HCT116 (cell line): ENCODE results near the gene ZSCAN1. TPM values are rescaled to one million over a fixed set of nuclear protein-coding genes. Genes with fewer than 3 reads are reported as not detected.

ENCODE experiments used
- ATAC-seq: fragments of 200-7000 bp; cut with Tn5 transposase; 2 replicates; pipeline ENCODE4 v1.9.1; 2020; ENCODE audit warnings: mild to moderate bottlenecking, moderate library complexity
- BruUV-seq: library from RNA; stranded (reverse); fragments of 400-500 nt; replicated peaks from 2 replicates; lab custom pipeline; 2021; lab: Mats Ljungman, UMichigan
- CTCF ChIA-PET: fragments of 300-600 bp; sonication (Branson Sonifier 250); formaldehyde crosslinking; loops from one replicate; lab custom pipeline; 2021; ENCODE audit warnings: antibody characterized with exemption; lab: Charles Lee
- POLR2A ChIA-PET: fragments of 300-600, 350-600 bp; sonication (Branson Sonifier 250); formaldehyde crosslinking; loops from one replicate; lab custom pipeline; 2021; ENCODE audit warnings: antibody characterized with exemption; lab: Charles Lee
- RAD21 ChIA-PET, 2 experiments: fragments of 300-600 bp; sonication (Branson Sonifier 250); formaldehyde crosslinking; loops; one replicate each; lab custom pipeline; 2023; ENCODE audit warnings: low total read pairs in 2 of 2; ENCODE audit not compliant: uncharacterized antibody in 2 of 2, unreplicated experiment in 2 of 2, low non-redundant PET in 1 of 2; lab: Charles Lee
- DNase-seq: peaks from one replicate; pipeline ENCODE4 v3.0.0-alpha.2; 2010; ENCODE audit warnings: low read depth, low spot score
- H2AFZ ChIP-seq: fragments of 200-600 bp; shearing (Covaris generic), sonication (generic); 2 replicates; pipeline ENCODE4 v1.6.1; 2017; ENCODE audit warnings: low read depth, mixed run types, mixed read lengths, antibody characterized with exemption, low read length; ENCODE audit not compliant: poor library complexity, severe bottlenecking
- H3K27ac ChIP-seq: 2 replicates; pipeline ENCODE4 v1.5.1; 2012; ENCODE audit warnings: low read depth, low read length
- H3K27me3 ChIP-seq: fragments of 200-600 bp; sonication (generic); 2 replicates; pipeline ENCODE4 v1.6.1; 2016; ENCODE audit warnings: mixed run types, low read length, mixed read lengths; ENCODE audit not compliant: insufficient read depth
- H3K36me3 ChIP-seq, 2 experiments: fragments of 200-500 bp in 1 of 2; fragments of 200-600 bp in 1 of 2; sonication (Bioruptor generic) in 1 of 2; sonication (generic) in 1 of 2; 2 replicates each; pipeline versions ENCODE4 v1.5.1 to v1.6.1; 2014 to 2016; ENCODE audit warnings: low read length in 2 of 2, inconsistent platforms in 1 of 2, mixed read lengths in 1 of 2, mixed run types in 1 of 2; ENCODE audit not compliant: insufficient read depth in 2 of 2, control insufficient read depth in 1 of 2
- H3K4me1 ChIP-seq, 2 experiments: fragments of 200-600 bp in 1 of 2; sonication (generic) in 1 of 2; 2 replicates each; pipeline versions ENCODE4 v1.5.1 to v1.6.1; 2012 to 2017; ENCODE audit warnings: low read length in 2 of 2, inconsistent platforms in 1 of 2, mild to moderate bottlenecking in 1 of 2, mixed read lengths in 1 of 2, mixed run types in 1 of 2, moderate library complexity in 1 of 2; ENCODE audit not compliant: insufficient read depth in 2 of 2, control insufficient read depth in 1 of 2
- H3K4me2 ChIP-seq: fragments of 200-600 bp; sonication (generic); 2 replicates; pipeline ENCODE4 v1.6.1; 2017; ENCODE audit warnings: mixed run types, low read length, mixed read lengths
- H3K4me3 ChIP-seq, 2 experiments: fragments of 200-600 bp in 1 of 2; sonication (generic) in 1 of 2; replicated peaks in 1 of 2; 2 replicates each; pipeline ENCODE4 v1.5.1; 2011 to 2016; ENCODE audit warnings: low read length in 2 of 2, control low read depth in 1 of 2, low read depth in 1 of 2, mild to moderate bottlenecking in 1 of 2, mixed read lengths in 1 of 2, mixed run types in 1 of 2
- H3K79me2 ChIP-seq: fragments of 200-600 bp; sonication (generic); 2 replicates; pipeline ENCODE4 v1.6.1; 2017; ENCODE audit warnings: mild to moderate bottlenecking, mixed run types, low read length, moderate library complexity, mixed read lengths; ENCODE audit not compliant: insufficient read depth
- H3K9ac ChIP-seq: fragments of 200-600 bp; sonication (generic); 2 replicates; pipeline ENCODE4 v1.6.1; 2016; ENCODE audit warnings: low read length, mixed read lengths
- H3K9me2 ChIP-seq: fragments of 200-600 bp; sonication (generic), shearing (Covaris generic); 2 replicates; pipeline ENCODE4 v1.6.1; 2017; ENCODE audit warnings: mixed run types, mild to moderate bottlenecking, moderate library complexity; ENCODE audit not compliant: insufficient read depth
- H3K9me3 ChIP-seq, 2 experiments: fragments of 200-500 bp in 1 of 2; fragments of 200-600 bp in 1 of 2; sonication (Bioruptor generic) in 1 of 2; sonication (generic) in 1 of 2; 2 replicates each; pipeline ENCODE4 v1.6.1; 2014 to 2017; ENCODE audit warnings: low read length in 2 of 2, mixed read lengths in 2 of 2, inconsistent platforms in 1 of 2, low read depth in 1 of 2, mild to moderate bottlenecking in 1 of 2, mixed run types in 1 of 2, moderate library complexity in 1 of 2; ENCODE audit not compliant: control insufficient read depth in 1 of 2, insufficient read depth in 1 of 2
- H4K20me1 ChIP-seq: fragments of 200-600 bp; sonication (generic), shearing (Covaris generic); 2 replicates; pipeline ENCODE4 v1.6.1; 2017; ENCODE audit warnings: mixed run types, mild to moderate bottlenecking, moderate library complexity; ENCODE audit not compliant: insufficient read depth
- ATF3 ChIP-seq: IDR thresholded peaks from 2 replicates; pipeline ENCODE4 v1.6.1; 2012
- CBX3 ChIP-seq: IDR thresholded peaks from 2 replicates; pipeline ENCODE4 v1.6.1; 2012; ENCODE audit warnings: low read depth
- CEBPB ChIP-seq: IDR thresholded peaks from 2 replicates; pipeline ENCODE4 v1.6.1; 2012; ENCODE audit warnings: low read depth
- CTCF ChIP-seq, 3 experiments: fragments of 200-600 bp in 1 of 3; sonication (generic) in 1 of 3; IDR thresholded peaks in 2 of 3; conservative IDR thresholded peaks in 1 of 3; 2 replicates each; pipeline ENCODE4 v1.5.1; 2012 to 2017; ENCODE audit warnings: low read depth in 2 of 3, low read length in 2 of 3, antibody characterized with exemption in 1 of 3, borderline replicate concordance in 1 of 3, control low read depth in 1 of 3, mild to moderate bottlenecking in 1 of 3, mixed read lengths in 1 of 3, mixed run types in 1 of 3, moderate library complexity in 1 of 3; ENCODE audit not compliant: insufficient read depth in 1 of 3
- ELF1 ChIP-seq: IDR thresholded peaks from 2 replicates; pipeline ENCODE4 v1.6.1; 2012; ENCODE audit warnings: low read depth, borderline replicate concordance
- EZH2 ChIP-seq: fragments of 200-600 bp; sonication (generic); IDR thresholded peaks from 2 replicates; pipeline ENCODE4 v1.6.1; 2017; ENCODE audit warnings: antibody characterized with exemption, mixed run types
- EZH2phosphoT487 ChIP-seq: fragments of 200-600 bp; IDR thresholded peaks from 2 replicates; pipeline ENCODE4 v1.6.1; 2018; ENCODE audit warnings: antibody characterized with exemption, borderline replicate concordance
- MAX ChIP-seq: IDR thresholded peaks from 2 replicates; pipeline ENCODE4 v1.6.1; 2012
- POLR2A ChIP-seq: IDR thresholded peaks from 2 replicates; pipeline ENCODE4 v1.7.0; 2011; ENCODE audit warnings: borderline replicate concordance; ENCODE audit not compliant: insufficient read depth, insufficient read length; ENCODE audit errors: extremely low read depth
- SIN3A ChIP-seq: IDR thresholded peaks from 2 replicates; pipeline ENCODE4 v1.6.1; 2012; ENCODE audit warnings: low read depth
- TCF7L2 ChIP-seq: IDR thresholded peaks from 2 replicates; pipeline ENCODE4 v1.7.0; 2011; ENCODE audit warnings: borderline replicate concordance, inconsistent platforms; ENCODE audit not compliant: insufficient read depth, insufficient read length; ENCODE audit errors: extremely low read depth
- ZBTB33 ChIP-seq: IDR thresholded peaks from 2 replicates; pipeline ENCODE4 v1.6.1; 2011; ENCODE audit warnings: mild to moderate bottlenecking, low read length, moderate library complexity; ENCODE audit not compliant: insufficient replicate concordance; ENCODE audit errors: extremely low read depth
- intact Hi-C: fragments of 100-400 bp; cut with micrococcal nuclease; formaldehyde crosslinking; loops from 2 replicates; pipeline ENCODE4 v1.10.0; 2022
- total RNA-seq: library from RNA; stranded (reverse); gene quantifications from one replicate; pipeline ENCODE4 v1.2.1, GENCODE V29; 2021; ENCODE audit not compliant: unreplicated experiment

The ZSCAN1 gene
- total RNA-seq, 1 experiment from 2014 or later: not detected

GRCh38 chr19:58000677-58001076 lies 33.1 kb upstream of the ZSCAN1 start (continued):
- TF ChIP-seq EZH2phosphoT487: no peak

- no TSS peak for BruUV-seq
- no peak for TF ChIP-seq EZH2
- no peak for TF ChIP-seq ZBTB33
- TF ChIP-seq SIN3A: no peak
- no peak for TF ChIP-seq POLR2A
- TF ChIP-seq TCF7L2: no peak
- TF ChIP-seq CTCF (IDR thresholded peaks at IDR 0.05 in 2 of 3, conservative IDR thresholded peaks at IDR 0.05 in 1 of 3; ENCODE audit: borderline replicate concordance in 1 of 3, insufficient read depth in 1 of 3, low read depth in 2 of 3, low read length in 2 of 3): no peak
- no peak for TF ChIP-seq ELF1
- TF ChIP-seq ATF3: no peak
- TF ChIP-seq CBX3: no peak
- no peak for TF ChIP-seq CEBPB
- TF ChIP-seq MAX: no peak
- H3K9ac ChIP-seq: no peak overlapping the region
- ChIA-PET CTCF (no interaction called here), RAD21 (no interaction called here), POLR2A (no interaction called here)
- intact Hi-C loops: no loop called here
- no peak overlapping the region for H3K27ac ChIP-seq
- no peaks in the 10 kb centered on the region for H3K36me3 ChIP-seq
- H3K4me3 ChIP-seq: no peak overlapping the region
- no peak overlapping the region for H2AFZ ChIP-seq
- no peaks in the 10 kb centered on the region for H3K4me1 ChIP-seq
- peaks cover 0 to 14% of the 10 kb centered on the region in 2 experiments; a peak in 2 of 4 replicates for H3K9me3 ChIP-seq
- H3K79me2 ChIP-seq: no peaks in the 10 kb centered on the region
- H4K20me1 ChIP-seq: no peaks in the 10 kb centered on the region
- no peak for ATAC-seq
- H3K27me3 ChIP-seq: no peaks in the 10 kb centered on the region
- H3K4me2 ChIP-seq: no peak overlapping the region
- DNase-seq: no peak
- H3K9me2 ChIP-seq: no peaks in the 10 kb centered on the region
These were observed 31.9 kb upstream of the ZSCAN1 start for GRCh38 chr19:58001895-58002369.
